Osteoblast (primary cell): ENCODE measurements around the gene PRKAR1B. TPM values are rescaled to one million over a fixed set of nuclear protein-coding genes. Genes with fewer than 3 reads are reported as not detected.

Experiments
- DNase-seq: peaks from one replicate; pipeline ENCODE4 v3.0.0; 2011; ENCODE audit warnings: low spot score, mixed read lengths; ENCODE audit not compliant: insufficient read length; ENCODE audit errors: missing footprints
- H2AFZ ChIP-seq: 2 replicates; pipeline ENCODE4 v1.6.0; 2011; ENCODE audit warnings: mild to moderate bottlenecking, low read length
- H3K27ac ChIP-seq: 2 replicates; pipeline ENCODE4 v1.5.1; 2011; ENCODE audit warnings: mild to moderate bottlenecking, low read depth, low read length, moderate library complexity
- H3K27me3 ChIP-seq: 2 replicates; pipeline ENCODE4 v1.6.0; 2012; ENCODE audit warnings: mild to moderate bottlenecking, control low read depth, inconsistent platforms, low read length, moderate library complexity; ENCODE audit not compliant: insufficient read depth
- H3K36me3 ChIP-seq: 2 replicates; pipeline ENCODE4 v1.5.1; 2011; ENCODE audit warnings: mild to moderate bottlenecking, low read length, control low read depth, moderate library complexity; ENCODE audit not compliant: insufficient read depth
- H3K4me1 ChIP-seq: 2 replicates; pipeline ENCODE4 v1.5.1; 2011; ENCODE audit warnings: mild to moderate bottlenecking, low read length, control low read depth, moderate library complexity; ENCODE audit not compliant: insufficient read depth
- H3K4me2 ChIP-seq: 2 replicates; pipeline ENCODE4 v1.6.0; 2011; ENCODE audit warnings: mild to moderate bottlenecking, low read length; ENCODE audit not compliant: insufficient read depth
- H3K4me3 ChIP-seq: fragments of 200-600 bp; sonication (generic); 3 replicates; pipeline ENCODE4 v1.5.1; 2012; ENCODE audit warnings: mild to moderate bottlenecking, low read length, inconsistent platforms; ENCODE audit not compliant: insufficient read depth
- H3K79me2 ChIP-seq: 2 replicates; pipeline ENCODE4 v1.6.0; 2012; ENCODE audit warnings: mild to moderate bottlenecking, low read length, control low read depth, inconsistent platforms; ENCODE audit not compliant: insufficient read depth
- H3K9me3 ChIP-seq: 2 replicates; pipeline ENCODE4 v1.5.1; 2011; ENCODE audit warnings: low read depth, low read length, control low read depth
- H4K20me1 ChIP-seq: 2 replicates; pipeline ENCODE4 v1.6.0; 2012; ENCODE audit warnings: mild to moderate bottlenecking, low read length, control low read depth; ENCODE audit not compliant: insufficient read depth
- CTCF ChIP-seq: IDR thresholded peaks from 2 replicates; pipeline ENCODE4 v1.5.1; 2011; ENCODE audit warnings: mild to moderate bottlenecking, low read depth, low read length, moderate library complexity; ENCODE audit errors: extremely low read depth
- total RNA-seq: library from RNA; depleted of rRNA; stranded (reverse); fragments of >200 nt; gene quantifications from 2 replicates; pipeline ENCODE4 v1.2.3, GENCODE V29; 2012

Gene PRKAR1B
- total RNA-seq, 1 donor: 6.5 TPM

- Histone ChIP-seq H3K4me2 (no peak overlapping the region), H4K20me1 (no peaks in the 10 kb centered on the region), H3K4me1 (no peaks in the 10 kb centered on the region), H3K79me2 (no peaks in the 10 kb centered on the region), H3K9me3 (no peaks in the 10 kb centered on the region), H3K27me3 (no peaks in the 10 kb centered on the region), H2AFZ (no peak overlapping the region), H3K27ac (no peak overlapping the region), H3K36me3 (no peaks in the 10 kb centered on the region), H3K4me3 (no peak overlapping the region)
- peak; percentile 56 for DNase-seq
- TF ChIP-seq CTCF: no peak
These were observed 96.5 kb downstream of the PRKAR1B start for GRCh38 chr7:630539-630938.

- no peaks in the 10 kb centered on the region for H3K27me3 ChIP-seq
- no peaks in the 10 kb centered on the region for H3K79me2 ChIP-seq
- no peak for TF ChIP-seq CTCF
- no peaks in the 10 kb centered on the region for H3K36me3 ChIP-seq
- H3K27ac ChIP-seq: no peak overlapping the region
- H2AFZ ChIP-seq: no peak overlapping the region
- H3K9me3 ChIP-seq: no peaks in the 10 kb centered on the region
- no peaks in the 10 kb centered on the region for H4K20me1 ChIP-seq
- no peak overlapping the region for H3K4me3 ChIP-seq
- no peaks in the 10 kb centered on the region for H3K4me1 ChIP-seq
- DNase-seq: peak; percentile 25
- no peak overlapping the region for H3K4me2 ChIP-seq
These were observed 97.0 kb downstream of the PRKAR1B start for GRCh38 chr7:630111-630511.

- DNase-seq: peak; percentile 38
- no peaks in the 10 kb centered on the region for H3K4me1 ChIP-seq
- H3K27me3 ChIP-seq: no peaks in the 10 kb centered on the region
- no peaks in the 10 kb centered on the region for H3K36me3 ChIP-seq
- H3K79me2 ChIP-seq: no peaks in the 10 kb centered on the region
- H3K4me3 ChIP-seq: no peak overlapping the region
- no peaks in the 10 kb centered on the region for H4K20me1 ChIP-seq
- no peak overlapping the region for H2AFZ ChIP-seq
- H3K27ac ChIP-seq: no peak overlapping the region
- H3K9me3 ChIP-seq: no peaks in the 10 kb centered on the region
- H3K4me2 ChIP-seq: no peak overlapping the region
- TF ChIP-seq CTCF: no peak
These were observed 98.3 kb downstream of the PRKAR1B start for GRCh38 chr7:628826-629225.

- Histone ChIP-seq H3K79me2 (no peaks in the 10 kb centered on the region), H3K4me1 (no peaks in the 10 kb centered on the region), H3K4me2 (no peak overlapping the region), H3K9me3 (no peaks in the 10 kb centered on the region), H3K27me3 (no peaks in the 10 kb centered on the region), H3K4me3 (no peak overlapping the region), H3K27ac (no peak overlapping the region), H2AFZ (no peak overlapping the region), H3K36me3 (no peaks in the 10 kb centered on the region), H4K20me1 (no peaks in the 10 kb centered on the region)
- TF ChIP-seq CTCF: no peak
- peak; percentile 68 for DNase-seq
These were observed 98.7 kb downstream of the PRKAR1B start for GRCh38 chr7:628402-628763.
